ENCODE data around the gene UBAP1L.

GRCh38 chr15:65060641-65061397 lies 54.2 kb downstream of the UBAP1L start:
- TF ChIP-seq EZH2 (IDR thresholded peaks at IDR 0.05; ENCODE audit: low read length) (no peak), CTCF (optimal IDR thresholded peaks at IDR 0.05 in 1 of 3, IDR thresholded peaks at IDR 0.05 in 1 of 3, conservative IDR thresholded peaks at IDR 0.05 in 1 of 3; ENCODE audit: extremely low read depth in 1 of 3, insufficient read depth in 2 of 3, low read length in 3 of 3) (no peak)

All from keratinocyte (primary cell).